Sciatic nerve (tissue), 2 donors: Measurements from ENCODE around the gene LHFPL2. TPM values are rescaled to one million over a fixed set of nuclear protein-coding genes. Genes with fewer than 3 reads are reported as not detected.
A peak's percentile ranks its signal among the peaks of the same experiment; 100 is the strongest.
"Not testable (repeated sequence)": the region's sequence is repeated elsewhere in the genome, so short reads cannot be mapped to it uniquely, and the experiment has no call there.

Experiments used
- ATAC-seq: fragments of 200-7000 bp; cut with Tn5 transposase; one replicate; pipeline ENCODE4 v1.9.1; 2020; ENCODE audit warnings: mild to moderate bottlenecking, moderate library complexity
- DNase-seq: peaks from one replicate; pipeline ENCODE4 v3.0.0-alpha.2; 2020; ENCODE audit warnings: low spot score
- intact Hi-C: fragments of 100-400 bp; cut with DNase I; formaldehyde crosslinking; loops from one replicate; pipeline ENCODE4 v1.14.2; 2022
- total RNA-seq: library from RNA; stranded (reverse); fragmentation: NEBNext Ultra II Directional; extraction: Animal tissue kit (Norgen Biotek cat#: 25700); gene quantifications from one replicate; pipeline ENCODE4 v1.2.1, GENCODE V29; 2021
- donor health status: DM: no; HTN: no; CAD: no.
- donor health status: DM: no; HTN: no; CAD: no.

The LHFPL2 gene
- total RNA-seq, 1 donor from 2014 or later = 33.4 TPM

GRCh38 chr5:78669331-78669730 is 20.8 kb upstream of the LHFPL2 start:
- no peak for DNase-seq
- intact Hi-C loops = no loop called here
- no peak for ATAC-seq

GRCh38 chr5:78667461-78668103 is 19.0 kb upstream of the LHFPL2 start:
- no peak for DNase-seq
- ATAC-seq = no peak
- intact Hi-C loops = no loop called here

- intact Hi-C loops, ATAC-seq, DNase-seq: not testable (repeated sequence)
Measured at GRCh38 chr5:78666975-78667374, 18.4 kb upstream of the LHFPL2 start.

GRCh38 chr5:78666041-78666444 is 17.5 kb upstream of the LHFPL2 start:
- intact Hi-C loops = no loop called here
- DNase-seq (no peak), ATAC-seq (peak; percentile 85)

- intact Hi-C loops = no loop called here
- DNase-seq (no peak), ATAC-seq (no peak)
Measured at GRCh38 chr5:78665534-78665933, 17.0 kb upstream of the LHFPL2 start.

GRCh38 chr5:78662323-78662722 is 13.8 kb upstream of the LHFPL2 start:
- no peak for DNase-seq
- no peak for ATAC-seq
- intact Hi-C loops = no loop called here

GRCh38 chr5:78661691-78662090 is 13.1 kb upstream of the LHFPL2 start:
- intact Hi-C loops = no loop called here
- ATAC-seq = no peak

GRCh38 chr5:78661044-78661443 is 12.5 kb upstream of the LHFPL2 start:
- ATAC-seq (no peak), DNase-seq (no peak)
- intact Hi-C loops = no loop called here

More at GRCh38 chr5:78661691-78662090, 13.1 kb upstream of the LHFPL2 start:
- DNase-seq = no peak

GRCh38 chr5:78660401-78660800 is 11.8 kb upstream of the LHFPL2 start:
- DNase-seq (no peak), ATAC-seq (no peak)
- intact Hi-C loops = no loop called here

GRCh38 chr5:78659714-78660113 is 11.1 kb upstream of the LHFPL2 start:
- DNase-seq (no peak), ATAC-seq (no peak)
- intact Hi-C loops = no loop called here

GRCh38 chr5:78659114-78659513 is 10.5 kb upstream of the LHFPL2 start:
- DNase-seq = no peak
- ATAC-seq = peak; percentile 96
- intact Hi-C loops = no loop called here

- no peak for DNase-seq
- ATAC-seq = no peak
- intact Hi-C loops = no loop called here
Measured at GRCh38 chr5:78657201-78657600, 8.6 kb upstream of the LHFPL2 start.

GRCh38 chr5:78655746-78656290 is 7.2 kb upstream of the LHFPL2 start:
- intact Hi-C loops = no loop called here
- no peak for DNase-seq
- peak; percentile 53 for ATAC-seq

- no peak for ATAC-seq
- intact Hi-C loops = no loop called here
Measured at GRCh38 chr5:78654386-78654785, 5.8 kb upstream of the LHFPL2 start.

GRCh38 chr5:78653681-78654366 is 5.3 kb upstream of the LHFPL2 start:
- no peak for ATAC-seq
- no peak for DNase-seq
- intact Hi-C loops = no loop called here

More at GRCh38 chr5:78654386-78654785, 5.8 kb upstream of the LHFPL2 start:
- no peak for DNase-seq

- intact Hi-C loops = no loop called here
- DNase-seq (no peak), ATAC-seq (no peak)
Measured at GRCh38 chr5:78653031-78653430, 4.5 kb upstream of the LHFPL2 start.

- intact Hi-C loops = no loop called here
- DNase-seq (no peak), ATAC-seq (no peak)
Measured at GRCh38 chr5:78651468-78651867, 2.9 kb upstream of the LHFPL2 start.

GRCh38 chr5:78650531-78650930 is 2.0 kb upstream of the LHFPL2 start:
- intact Hi-C loops = no loop called here
- DNase-seq = no peak
- ATAC-seq = no peak

- no peak for ATAC-seq
- intact Hi-C loops = no loop called here
- DNase-seq = no peak
Measured at GRCh38 chr5:78649861-78650496, 1.4 kb upstream of the LHFPL2 start.

- DNase-seq (no peak), ATAC-seq (peak; percentile 21)
- intact Hi-C loops = no loop called here
Measured at GRCh38 chr5:78649211-78649695, 681 bp upstream of the LHFPL2 start.
